GM21737 (cell line): ENCODE data around the gene LIMK1.
A peak's percentile ranks its signal among the peaks of the same experiment; 100 is the strongest.

ENCODE experiments used
- ATAC-seq: cut with Tn5 transposase; IDR thresholded peaks from one replicate; pipeline ENCODE4 v1.9.1; 2021; ENCODE audit warnings: mild to moderate bottlenecking, moderate library complexity; ENCODE audit not compliant: unreplicated experiment

The LIMK1 gene

GRCh38 chr7:74082770-74083116 lies 861 bp upstream of the LIMK1 start:
- no peak for ATAC-seq

- peak; percentile 18 for ATAC-seq
Observed at GRCh38 chr7:74083928-74084721, 521 bp downstream of the LIMK1 start.

- ATAC-seq = no peak
Observed at GRCh38 chr7:74084722-74085578, 1.3 kb downstream of the LIMK1 start.

- no peak for ATAC-seq
Observed at GRCh38 chr7:74087791-74088453, 4.3 kb downstream of the LIMK1 start.

- ATAC-seq = no peak
Observed at GRCh38 chr7:74092321-74092963, 8.8 kb downstream of the LIMK1 start.

GRCh38 chr7:74092964-74093471 lies 9.4 kb downstream of the LIMK1 start:
- peak; percentile 51 for ATAC-seq

- ATAC-seq = peak; percentile 2
Observed at GRCh38 chr7:74093671-74094223, 10.1 kb downstream of the LIMK1 start.

GRCh38 chr7:74094224-74095101 lies 10.9 kb downstream of the LIMK1 start:
- peak; percentile 39 for ATAC-seq

- ATAC-seq = no peak
Observed at GRCh38 chr7:74095135-74095534, 11.5 kb downstream of the LIMK1 start.

GRCh38 chr7:74097937-74098614 lies 14.5 kb downstream of the LIMK1 start:
- no peak for ATAC-seq

GRCh38 chr7:74099031-74099430 lies 15.4 kb downstream of the LIMK1 start:
- ATAC-seq = no peak

GRCh38 chr7:74101061-74101681 lies 17.6 kb downstream of the LIMK1 start:
- ATAC-seq = peak; percentile 81

GRCh38 chr7:74103219-74103772 lies 19.7 kb downstream of the LIMK1 start:
- no peak for ATAC-seq

GRCh38 chr7:74104702-74105101 lies 21.1 kb downstream of the LIMK1 start:
- ATAC-seq = no peak

GRCh38 chr7:74105992-74106391 lies 22.4 kb downstream of the LIMK1 start:
- ATAC-seq = no peak

- no peak for ATAC-seq
Observed at GRCh38 chr7:74106846-74107245, 23.2 kb downstream of the LIMK1 start.

- no peak for ATAC-seq
Observed at GRCh38 chr7:74115326-74115725, 31.7 kb downstream of the LIMK1 start.

GRCh38 chr7:74116356-74116755 lies 32.8 kb downstream of the LIMK1 start:
- no peak for ATAC-seq
